ENCODE results near the gene AEN. TPM values are rescaled to one million over a fixed set of nuclear protein-coding genes. Genes with fewer than 3 reads are reported as not detected.

Gene AEN
- total and polyA plus RNA-seq, 2 of the 8 experiments (the other 6 are each of a cell fraction or from before 2014, with no cell fraction given) = 112 to 122 TPM

DNA sequence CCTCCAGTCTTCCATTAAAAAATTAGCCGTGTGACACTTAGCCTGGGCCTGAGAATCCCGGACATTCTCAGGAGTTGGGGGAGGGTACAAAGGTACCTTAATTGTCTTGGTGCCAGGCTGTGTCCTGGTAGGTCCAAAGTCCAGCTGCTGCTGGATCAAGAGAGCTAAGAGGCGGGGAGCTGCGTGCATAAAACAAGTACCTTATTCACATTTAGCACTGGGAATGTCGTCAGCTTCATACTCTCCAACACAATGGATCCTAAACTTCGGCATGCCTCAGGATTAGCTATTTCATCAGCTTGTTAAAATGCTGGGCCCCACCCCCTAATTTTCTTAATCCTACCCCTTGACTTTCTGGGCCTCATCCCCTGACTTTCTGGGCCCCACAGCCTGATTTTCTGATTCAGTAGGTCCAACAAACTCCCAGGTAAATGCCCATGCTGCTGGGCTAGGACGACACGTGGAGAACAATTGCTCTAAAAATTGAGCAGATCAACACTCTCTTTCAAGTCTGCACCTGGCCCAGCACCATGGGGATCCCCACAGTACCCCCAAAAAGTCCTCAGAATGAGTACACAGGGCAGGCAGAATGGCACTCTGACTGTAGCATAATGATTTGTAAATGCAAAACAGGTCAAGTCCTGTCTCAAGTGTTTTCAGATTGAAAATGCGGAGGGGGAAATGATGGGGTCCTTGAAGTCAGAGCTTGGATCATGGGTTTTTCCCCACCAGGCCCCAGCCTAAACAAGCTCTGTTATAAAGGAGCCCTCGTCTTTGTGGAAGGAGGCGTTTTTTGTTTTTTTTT, 5.6 kb upstream of the AEN start:
- Histone ChIP-seq H3K56ac (replicated peaks; ENCODE audit: insufficient read length, low read depth, low read length) (no peak overlapping the region), H3K36me3 (ENCODE audit: control insufficient read depth in 2 of 4, insufficient read depth in 4 of 4, low read length in 3 of 4) (no peaks in the 10 kb centered on the region), H3K4ac (replicated peaks; ENCODE audit: insufficient read length, low read depth, low read length) (peak overlapping the region; percentile 87), H2BK20ac (ENCODE audit: low read length) (peak overlapping the region; percentile 16; the same call in 1 of the 2 replicates), H4K20me1 (replicated peaks in 1 of 2; ENCODE audit: control insufficient read depth in 1 of 2, insufficient read depth in 2 of 2, low read length in 2 of 2) (no peaks in the 10 kb centered on the region), H2BK120ac (replicated peaks; ENCODE audit: low read depth, low read length) (peak overlapping the region; percentile 85), H3K4me3 (ENCODE audit: extremely low read depth in 1 of 4, insufficient read depth in 2 of 4, low read depth in 3 of 4, low read length in 4 of 4) (no peak overlapping the region), H2BK12ac (ENCODE audit: low read depth, low read length) (peak overlapping the region; percentile 86), H3K4me1 (replicated peaks in 1 of 4; ENCODE audit: control insufficient read depth in 3 of 4, insufficient read depth in 4 of 4, low read length in 3 of 4) (peaks cover 19 to 28% (median 25%) of the 10 kb centered on the region in 4 experiments), H2AFZ (ENCODE audit: low read length) (peak overlapping the region; percentile 83), H2AK5ac (ENCODE audit: low read depth, low read length) (no peak overlapping the region), H3K9me3 (ENCODE audit: insufficient read depth in 2 of 2, low read depth in 1 of 2, low read length in 1 of 2) (no peaks in the 10 kb centered on the region), H4K91ac (replicated peaks; ENCODE audit: insufficient read length, low read length) (peak overlapping the region; percentile 92), H3K79me2 (ENCODE audit: control insufficient read depth in 1 of 2, insufficient read depth in 2 of 2, low read length in 2 of 2) (no peaks in the 10 kb centered on the region), H3K27me3 (replicated peaks in 1 of 4; ENCODE audit: control insufficient read depth in 3 of 4, extremely low read depth in 1 of 4, insufficient read depth in 3 of 4, low read length in 3 of 4) (peaks cover 0 to 11% (median 5%) of the 10 kb centered on the region in 4 experiments; a peak in 5 of 7 replicates), H3K23me2 (ENCODE audit: low read depth, low read length) (peaks cover 2% of the 10 kb centered on the region; the same call in 1 of the 2 replicates), H3K14ac (ENCODE audit: insufficient read length) (no peak overlapping the region), H3K9ac (replicated peaks in 1 of 4; ENCODE audit: extremely low read depth in 1 of 4, low read depth in 3 of 4, low read length in 3 of 4) (peak overlapping the region in 1 of 4 experiments; percentile 13; a peak in 1 of 7 replicates), H4K5ac (ENCODE audit: insufficient read length, low read depth, low read length) (no peak overlapping the region), H4K8ac (ENCODE audit: extremely low read depth, insufficient read depth, low read length) (peak overlapping the region; percentile 80; the same call in 1 of the 2 replicates), H2BK5ac (ENCODE audit: low read depth, low read length) (peak overlapping the region; percentile 20; the same call in 1 of the 2 replicates), H3K18ac (ENCODE audit: extremely low read depth, low read length) (no peak overlapping the region; the same call in 1 of the 2 replicates), H2BK15ac (ENCODE audit: low read length) (peak overlapping the region; percentile 33; the same call in 1 of the 2 replicates), H3K27ac (ENCODE audit: low read depth, low read length) (0 out of 2 replicates have a peak overlapping the region, but pooled peaks have one; percentile 27), H3K4me2 (ENCODE audit: insufficient read depth in 1 of 2, low read depth in 2 of 2, low read length in 2 of 2) (peak overlapping the region; percentile 3 to 31; a peak in 1 of 4 replicates), H3K23ac (ENCODE audit: insufficient read length) (no peak overlapping the region), H3K79me1 (ENCODE audit: low read depth, low read length) (no peaks in the 10 kb centered on the region)
- FAIRE-seq (no peak), DNase-seq (ENCODE audit: low read depth in 1 of 2, low spot score in 2 of 2) (peak in 1 of 2 experiments; percentile 44)
- ChIA-PET CTCF (ENCODE audit: partially characterized antibody) (interaction anchor here (0.5 to 6.0 kb wide), 24 partner anchors 10 to 535 kb away, joined by 3 to 41 read pairs (median 4); partner anchors contain the start of genes MRPL46 and MRPS11), POLR2A (ENCODE audit: partially characterized antibody) (interaction anchor here (0.6 to 7.0 kb wide), 9 partner anchors 12 to 154 kb away, joined by 3 to 61 read pairs (median 4); partner anchors contain the start of genes ISG20, MRPL46 and MRPS11)
- 72% methylated on average over 11 of the region's 11 CpGs; no CpG with 5 or more reads in 1 of the 2 experiments for WGBS, 2 experiments (ENCODE audit: extremely low coverage in 1 of 2, insufficient coverage in 1 of 2, insufficient read length in 1 of 2, insufficient replicate concordance in 2 of 2, low coverage in 1 of 2, low lambda C conversion rate in 2 of 2, missing lambda C conversion rate in 1 of 2)
- TF ChIP-seq CHD2 (IDR thresholded peaks at IDR 0.05; ENCODE audit: low read length) (no peak), CBX5 (IDR thresholded peaks at IDR 0.05; ENCODE audit: low read depth, low read length) (no peak), SRF (IDR thresholded peaks at IDR 0.05; ENCODE audit: low read depth, low read length) (no peak), NRF1 (IDR thresholded peaks at IDR 0.05; ENCODE audit: low read depth, low read length) (no peak), E2F6 (IDR thresholded peaks at IDR 0.05) (peak; percentile 58), RNF2 (IDR thresholded peaks at IDR 0.05; ENCODE audit: borderline replicate concordance, low read depth, low read length, missing control alignments, poor library complexity, severe bottlenecking) (no peak), HDAC6 (IDR thresholded peaks at IDR 0.05; ENCODE audit: low read depth, low read length) (no peak), EGR1 (IDR thresholded peaks at IDR 0.05; ENCODE audit: borderline replicate concordance, low read depth, low read length) (no peak), MAX (IDR thresholded peaks at IDR 0.05) (peak; percentile 51; the same call in 1 of the 2 replicates)
